ENCODE data around the gene SLC8A1.

Gene SLC8A1

DNA sequence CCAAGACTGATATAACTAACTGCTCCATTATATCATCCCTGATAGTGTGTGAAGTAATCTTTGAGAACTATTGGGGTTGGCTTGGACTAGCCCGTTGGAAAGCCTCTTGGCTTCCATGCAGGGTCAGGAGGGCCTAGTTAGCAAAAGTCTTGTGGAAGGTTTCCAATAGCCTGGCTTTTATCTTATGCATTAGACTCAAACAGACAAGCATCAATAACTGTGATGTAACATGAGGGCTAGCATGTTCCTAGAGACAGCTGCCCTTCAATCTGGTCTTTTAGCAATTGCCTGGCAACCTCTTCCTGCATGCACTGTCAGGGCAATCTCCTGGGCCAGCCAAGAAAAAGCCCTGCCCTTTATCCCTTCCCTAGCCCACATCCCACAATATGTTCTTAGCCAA lies 18.2 kb downstream of the SLC8A1 start:
- no peak overlapping the region for H2BK120ac ChIP-seq (ENCODE audit: insufficient read depth, low read length, poor library complexity)
- H3K18ac ChIP-seq (ENCODE audit: low read length): no peak overlapping the region
- H3K9me3 ChIP-seq (ENCODE audit: insufficient read depth, low read depth, low read length): no peaks in the 10 kb centered on the region
- no peak overlapping the region for H4K12ac ChIP-seq (ENCODE audit: low read depth, low read length)
- H3K27me3 ChIP-seq (ENCODE audit: insufficient read depth, low read length): no peaks in the 10 kb centered on the region
- no peak overlapping the region for H2AK5ac ChIP-seq (ENCODE audit: low read length)
- H3K14ac ChIP-seq (ENCODE audit: low read length): no peak overlapping the region
- H4K91ac ChIP-seq (ENCODE audit: low read depth, low read length): no peak overlapping the region
- no peak overlapping the region for H2BK5ac ChIP-seq (ENCODE audit: low read depth, low read length, poor library complexity)
- no peaks in the 10 kb centered on the region for H3K79me2 ChIP-seq (ENCODE audit: control insufficient read depth, insufficient read depth, low read length, poor library complexity)
- H3K79me1 ChIP-seq (ENCODE audit: low read length): peaks cover 14% of the 10 kb centered on the region
- H3K4me3 ChIP-seq (ENCODE audit: low read depth, low read length): no peak overlapping the region
- H3K36me3 ChIP-seq (ENCODE audit: control insufficient read depth in 1 of 2, insufficient read depth in 2 of 2, low read length in 2 of 2): peaks cover 0 to 6% of the 10 kb centered on the region in 2 experiments
- H4K8ac ChIP-seq (ENCODE audit: low read depth, low read length): no peak overlapping the region
- H3K4ac ChIP-seq (ENCODE audit: low read depth, low read length): no peak overlapping the region
- peak overlapping the region; percentile 42 for H2BK12ac ChIP-seq (ENCODE audit: low read length)
- DNase-seq: peak in 1 of 2 donors; percentile 79
- peaks cover 10% of the 10 kb centered on the region in 2 experiments for H3K4me1 ChIP-seq (ENCODE audit: control insufficient read depth in 1 of 2, insufficient read depth in 2 of 2, low read length in 2 of 2)
- no peak overlapping the region for H3K9ac ChIP-seq (ENCODE audit: low read length)
- H2AFZ ChIP-seq (ENCODE audit: insufficient read depth, low read length, poor library complexity): no peak overlapping the region
- H3K27ac ChIP-seq (ENCODE audit: low read depth, low read length): no peak overlapping the region
- no CpG with 5 or more reads among the region's 1 CpG for WGBS (ENCODE audit: extremely low coverage, insufficient coverage, insufficient read length)
- H3K4me2 ChIP-seq (ENCODE audit: low read length): no peak overlapping the region
- H3K23ac ChIP-seq (ENCODE audit: low read length): no peak overlapping the region

DNA sequence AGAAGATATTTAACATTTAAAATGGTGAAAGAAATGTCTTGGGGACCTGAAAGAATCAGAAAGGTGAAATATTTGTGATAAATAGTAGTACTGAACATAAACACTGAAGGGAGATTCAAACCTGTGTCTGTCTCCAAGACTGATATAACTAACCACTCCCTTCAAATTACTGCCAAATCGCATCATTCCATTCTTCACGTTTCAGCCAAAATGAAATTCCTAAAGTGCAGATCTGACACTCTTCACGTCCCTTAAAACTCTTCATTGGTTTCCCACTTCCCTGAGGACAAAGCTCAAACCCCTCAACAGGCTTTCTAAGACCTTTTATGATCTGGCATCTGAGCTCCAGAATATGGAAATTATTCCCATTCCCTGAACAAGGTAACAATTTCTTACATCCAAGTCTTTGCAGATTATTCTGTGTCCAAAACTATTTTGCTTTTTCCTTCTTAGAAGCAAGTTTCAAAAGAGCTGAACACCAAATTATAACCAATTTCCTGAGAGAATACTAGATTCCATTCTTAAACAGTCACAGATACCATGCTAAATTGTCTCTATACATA lies 18.9 kb downstream of the SLC8A1 start:
- Histone ChIP-seq H3K9me3 (ENCODE audit: insufficient read depth, low read depth, low read length) (no peaks in the 10 kb centered on the region), H4K12ac (ENCODE audit: low read depth, low read length) (no peak overlapping the region), H3K18ac (ENCODE audit: low read length) (no peak overlapping the region), H3K9ac (ENCODE audit: low read length) (no peak overlapping the region), H3K4me1 (ENCODE audit: control insufficient read depth in 1 of 2, insufficient read depth in 2 of 2, low read length in 2 of 2) (peaks cover 10% of the 10 kb centered on the region in 2 experiments), H3K27ac (ENCODE audit: low read depth, low read length) (no peak overlapping the region), H3K4me3 (ENCODE audit: low read depth, low read length) (no peak overlapping the region), H2BK5ac (ENCODE audit: low read depth, low read length, poor library complexity) (no peak overlapping the region), H3K27me3 (ENCODE audit: insufficient read depth, low read length) (no peaks in the 10 kb centered on the region), H2AFZ (ENCODE audit: insufficient read depth, low read length, poor library complexity) (no peak overlapping the region), H3K79me1 (ENCODE audit: low read length) (peaks cover 14% of the 10 kb centered on the region), H4K91ac (ENCODE audit: low read depth, low read length) (no peak overlapping the region), H3K79me2 (ENCODE audit: control insufficient read depth, insufficient read depth, low read length, poor library complexity) (no peaks in the 10 kb centered on the region), H3K14ac (ENCODE audit: low read length) (no peak overlapping the region), H3K4ac (ENCODE audit: low read depth, low read length) (no peak overlapping the region), H3K36me3 (ENCODE audit: control insufficient read depth in 1 of 2, insufficient read depth in 2 of 2, low read length in 2 of 2) (peaks cover 0 to 7% of the 10 kb centered on the region in 2 experiments), H2BK12ac (ENCODE audit: low read length) (no peak overlapping the region), H4K8ac (ENCODE audit: low read depth, low read length) (no peak overlapping the region), H2AK5ac (ENCODE audit: low read length) (no peak overlapping the region), H3K23ac (ENCODE audit: low read length) (no peak overlapping the region), H3K4me2 (ENCODE audit: low read length) (no peak overlapping the region), H2BK120ac (ENCODE audit: insufficient read depth, low read length, poor library complexity) (no peak overlapping the region)
- no peak for DNase-seq
- WGBS (ENCODE audit: extremely low coverage, insufficient coverage, insufficient read length): no CpG with 5 or more reads among the region's 3 CpGs

DNA sequence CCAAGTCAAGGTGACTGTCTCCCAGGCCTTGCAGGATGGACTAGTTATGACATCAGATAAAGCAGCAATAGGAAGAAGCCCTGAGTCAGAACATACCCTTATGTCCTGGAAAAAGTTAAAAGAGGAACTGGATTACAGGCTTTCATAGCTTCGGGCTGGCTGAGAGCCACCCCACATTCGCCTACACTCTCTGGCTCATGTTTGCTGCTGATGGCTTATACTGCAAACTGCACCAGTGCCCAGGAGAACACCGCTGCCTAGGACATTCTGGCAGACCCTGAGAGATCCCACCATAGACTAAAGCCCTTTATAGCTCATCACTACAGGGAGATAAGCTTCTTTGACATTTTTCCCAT lies 20.3 kb downstream of the SLC8A1 start:
- no peak overlapping the region for H3K4ac ChIP-seq (ENCODE audit: low read depth, low read length)
- H3K4me3 ChIP-seq (ENCODE audit: low read depth, low read length): no peak overlapping the region
- no peak overlapping the region for H3K23ac ChIP-seq (ENCODE audit: low read length)
- no peak overlapping the region for H3K18ac ChIP-seq (ENCODE audit: low read length)
- no peaks in the 10 kb centered on the region for H3K27me3 ChIP-seq (ENCODE audit: insufficient read depth, low read length)
- H2BK12ac ChIP-seq (ENCODE audit: low read length): no peak overlapping the region
- peak; percentile 44 to 77 for DNase-seq
- WGBS (ENCODE audit: extremely low coverage, insufficient coverage, insufficient read length): no CpG with 5 or more reads among the region's 3 CpGs
- H3K27ac ChIP-seq (ENCODE audit: low read depth, low read length): peak overlapping the region; percentile 3
- no peaks in the 10 kb centered on the region for H3K9me3 ChIP-seq (ENCODE audit: insufficient read depth, low read depth, low read length)
- no peak overlapping the region for H4K12ac ChIP-seq (ENCODE audit: low read depth, low read length)
- no peak overlapping the region for H4K91ac ChIP-seq (ENCODE audit: low read depth, low read length)
- no peak overlapping the region for H2BK5ac ChIP-seq (ENCODE audit: low read depth, low read length, poor library complexity)
- H2AFZ ChIP-seq (ENCODE audit: insufficient read depth, low read length, poor library complexity): no peak overlapping the region
- no peaks in the 10 kb centered on the region for H3K79me2 ChIP-seq (ENCODE audit: control insufficient read depth, insufficient read depth, low read length, poor library complexity)
- H3K79me1 ChIP-seq (ENCODE audit: low read length): peaks cover 14% of the 10 kb centered on the region
- no peak overlapping the region for H2AK5ac ChIP-seq (ENCODE audit: low read length)
- H3K9ac ChIP-seq (ENCODE audit: low read length): no peak overlapping the region
- H3K36me3 ChIP-seq (ENCODE audit: control insufficient read depth in 1 of 2, insufficient read depth in 2 of 2, low read length in 2 of 2): peaks cover 0 to 7% of the 10 kb centered on the region in 2 experiments
- H3K14ac ChIP-seq (ENCODE audit: low read length): no peak overlapping the region
- H4K8ac ChIP-seq (ENCODE audit: low read depth, low read length): no peak overlapping the region
- no peak overlapping the region for H3K4me2 ChIP-seq (ENCODE audit: low read length)
- H2BK120ac ChIP-seq (ENCODE audit: insufficient read depth, low read length, poor library complexity): peak overlapping the region; percentile 38
- peaks cover 7 to 10% of the 10 kb centered on the region in 2 experiments for H3K4me1 ChIP-seq (ENCODE audit: control insufficient read depth in 1 of 2, insufficient read depth in 2 of 2, low read length in 2 of 2)

DNA sequence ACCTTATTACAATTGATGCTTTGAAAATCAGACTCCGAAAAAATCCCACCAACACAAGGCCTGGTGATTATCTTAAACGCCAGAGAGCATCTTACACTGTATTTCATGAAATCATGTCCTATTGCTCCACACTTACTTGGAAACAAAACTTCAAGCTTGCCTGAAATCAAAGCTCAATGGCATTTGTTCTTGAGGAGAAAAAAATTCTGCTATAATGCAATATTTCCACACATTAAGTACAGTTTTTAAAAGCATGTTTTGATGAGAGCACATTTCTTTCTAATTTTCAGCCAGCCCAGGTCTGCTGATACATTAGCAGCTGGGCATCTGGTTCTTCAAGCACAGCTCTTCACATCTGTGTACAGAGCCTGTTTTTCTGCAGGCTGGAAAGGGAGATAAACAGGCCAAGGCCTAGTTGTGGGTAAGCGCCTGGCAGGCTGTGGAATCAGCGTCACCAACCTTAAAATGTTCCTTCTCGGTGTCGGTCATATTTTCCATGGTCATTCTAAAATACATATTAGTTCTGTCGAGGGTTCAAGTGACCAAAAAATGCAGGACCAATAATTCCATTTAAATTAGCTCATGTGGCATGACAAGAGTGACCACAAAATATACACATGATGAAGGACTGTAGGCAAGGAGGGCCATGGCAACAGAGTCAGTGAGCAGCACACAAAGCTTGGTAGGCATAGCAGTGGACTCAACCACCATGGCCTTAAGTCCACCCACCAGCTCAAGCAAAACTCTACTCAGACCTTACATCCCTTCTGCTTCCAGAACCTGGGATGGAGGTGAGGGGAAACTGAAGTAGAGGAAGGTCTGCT lies 20.9 kb downstream of the SLC8A1 start:
- Histone ChIP-seq H3K14ac (ENCODE audit: low read length) (peak overlapping the region; percentile 30), H4K91ac (ENCODE audit: low read depth, low read length) (no peak overlapping the region), H3K18ac (ENCODE audit: low read length) (peak overlapping the region; percentile 30), H3K79me1 (ENCODE audit: low read length) (peaks cover 10% of the 10 kb centered on the region), H3K27ac (ENCODE audit: low read depth, low read length) (no peak overlapping the region), H3K4me2 (ENCODE audit: low read length) (no peak overlapping the region), H3K9ac (ENCODE audit: low read length) (no peak overlapping the region), H2BK5ac (ENCODE audit: low read depth, low read length, poor library complexity) (no peak overlapping the region), H3K4me1 (ENCODE audit: control insufficient read depth in 1 of 2, insufficient read depth in 2 of 2, low read length in 2 of 2) (peaks cover 7 to 10% of the 10 kb centered on the region in 2 experiments), H2AK5ac (ENCODE audit: low read length) (no peak overlapping the region), H3K4me3 (ENCODE audit: low read depth, low read length) (no peak overlapping the region), H3K79me2 (ENCODE audit: control insufficient read depth, insufficient read depth, low read length, poor library complexity) (no peaks in the 10 kb centered on the region), H4K12ac (ENCODE audit: low read depth, low read length) (no peak overlapping the region), H3K23ac (ENCODE audit: low read length) (no peak overlapping the region), H3K4ac (ENCODE audit: low read depth, low read length) (no peak overlapping the region), H2BK120ac (ENCODE audit: insufficient read depth, low read length, poor library complexity) (no peak overlapping the region), H3K9me3 (ENCODE audit: insufficient read depth, low read depth, low read length) (no peaks in the 10 kb centered on the region), H3K27me3 (ENCODE audit: insufficient read depth, low read length) (no peaks in the 10 kb centered on the region), H2BK12ac (ENCODE audit: low read length) (no peak overlapping the region), H2AFZ (ENCODE audit: insufficient read depth, low read length, poor library complexity) (no peak overlapping the region), H3K36me3 (ENCODE audit: control insufficient read depth in 1 of 2, insufficient read depth in 2 of 2, low read length in 2 of 2) (peaks cover 0 to 7% of the 10 kb centered on the region in 2 experiments), H4K8ac (ENCODE audit: low read depth, low read length) (no peak overlapping the region)
- DNase-seq: no peak
- no CpG with 5 or more reads among the region's 7 CpGs for whole genome bisulfite sequencing (ENCODE audit: extremely low coverage, insufficient coverage, insufficient read length)
